Thyroid gland (tissue), 4 donors: ENCODE results near the gene IRS1.

Experiments used
- CTCF ChIP-seq, 6 experiments: fragments of 200-600 bp in 3 of 6; fragments of 450-650 bp in 3 of 6; sonication (generic) in 3 of 6; IDR thresholded peaks; one replicate each; pipeline ENCODE4 v1.5.1; 2016 to 2019; ENCODE audit warnings: antibody characterized with exemption in 6 of 6, mild to moderate bottlenecking in 2 of 6, inconsistent platforms in 1 of 6, moderate library complexity in 1 of 6
- POLR2A ChIP-seq, 2 donors: fragments of 450-650 bp; IDR thresholded peaks; one replicate each; pipeline ENCODE4 v1.6.1; 2017; ENCODE audit warnings: antibody characterized with exemption in 2 of 2, mild to moderate bottlenecking in 2 of 2, moderate library complexity in 1 of 2

- TF ChIP-seq CTCF (IDR thresholded peaks at IDR 0.05), result no peak
- TF ChIP-seq POLR2A (IDR thresholded peaks at IDR 0.05), result no peak
These were observed 38.4 kb downstream of the IRS1 start for GRCh38 chr2:226761195-226761583.
